A549 (cell line): ENCODE results near the gene BAHCC1.

Experiments used
- CHD2 ChIP-seq: fragments of 150-350 bp; IDR thresholded peaks from 2 replicates; pipeline ENCODE4 v1.6.1; 2014; ENCODE audit warnings: low read length; ENCODE audit not compliant: partially characterized antibody
- FOSL2 ChIP-seq, 2 experiments: fragments of 450-650 bp in 1 of 2; fragments of >200 bp in 1 of 2; sonication (Bioruptor Twin) in 1 of 2; formaldehyde crosslinking; IDR thresholded peaks; 2 replicates each; pipeline versions ENCODE4 v1.5.0 to v1.6.1; 2016 to 2020; ENCODE audit warnings: mild to moderate bottlenecking in 1 of 2, moderate library complexity in 1 of 2
- MYC ChIP-seq: IDR thresholded peaks from 2 replicates; pipeline ENCODE4 v1.6.1; 2012; ENCODE audit warnings: mild to moderate bottlenecking, inconsistent platforms, low read length, improper control_type of control experiment, borderline replicate concordance
- TF ChIP-seq, protein P1 (sequence below): fragments of >200 bp; sonication (Bioruptor Twin); formaldehyde crosslinking; IDR thresholded peaks from 3 replicates; pipeline ENCODE4 v1.5.1; 2016
- TF ChIP-seq, protein P2 (sequence below): IDR thresholded peaks from 2 replicates; pipeline ENCODE4 v1.6.1; 2012

DNA sequence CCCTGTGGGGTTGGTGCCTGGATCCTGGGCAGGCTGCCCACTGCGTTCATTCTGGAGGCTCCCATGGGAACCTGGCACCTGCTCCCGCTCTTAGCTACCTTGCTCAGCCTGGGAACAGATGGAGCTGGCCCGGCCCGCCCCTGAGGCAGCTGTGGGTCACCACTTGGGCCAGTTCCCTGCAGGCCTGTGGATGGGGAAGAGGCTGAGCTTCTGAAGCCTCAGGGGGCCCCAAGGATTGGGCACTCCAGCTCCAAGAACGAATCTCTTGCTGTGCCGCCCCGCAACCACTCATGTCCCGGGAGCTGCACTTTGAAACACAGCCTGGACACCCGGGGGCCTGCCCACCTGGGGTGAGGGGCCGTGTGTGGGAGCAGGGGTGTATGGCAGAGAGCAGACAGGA, 37.7 kb downstream of the BAHCC1 start:
- TF ChIP-seq, protein P1, sequence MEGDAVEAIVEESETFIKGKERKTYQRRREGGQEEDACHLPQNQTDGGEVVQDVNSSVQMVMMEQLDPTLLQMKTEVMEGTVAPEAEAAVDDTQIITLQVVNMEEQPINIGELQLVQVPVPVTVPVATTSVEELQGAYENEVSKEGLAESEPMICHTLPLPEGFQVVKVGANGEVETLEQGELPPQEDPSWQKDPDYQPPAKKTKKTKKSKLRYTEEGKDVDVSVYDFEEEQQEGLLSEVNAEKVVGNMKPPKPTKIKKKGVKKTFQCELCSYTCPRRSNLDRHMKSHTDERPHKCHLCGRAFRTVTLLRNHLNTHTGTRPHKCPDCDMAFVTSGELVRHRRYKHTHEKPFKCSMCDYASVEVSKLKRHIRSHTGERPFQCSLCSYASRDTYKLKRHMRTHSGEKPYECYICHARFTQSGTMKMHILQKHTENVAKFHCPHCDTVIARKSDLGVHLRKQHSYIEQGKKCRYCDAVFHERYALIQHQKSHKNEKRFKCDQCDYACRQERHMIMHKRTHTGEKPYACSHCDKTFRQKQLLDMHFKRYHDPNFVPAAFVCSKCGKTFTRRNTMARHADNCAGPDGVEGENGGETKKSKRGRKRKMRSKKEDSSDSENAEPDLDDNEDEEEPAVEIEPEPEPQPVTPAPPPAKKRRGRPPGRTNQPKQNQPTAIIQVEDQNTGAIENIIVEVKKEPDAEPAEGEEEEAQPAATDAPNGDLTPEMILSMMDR = no peak
- TF ChIP-seq CHD2 = no peak
- TF ChIP-seq, protein P2, sequence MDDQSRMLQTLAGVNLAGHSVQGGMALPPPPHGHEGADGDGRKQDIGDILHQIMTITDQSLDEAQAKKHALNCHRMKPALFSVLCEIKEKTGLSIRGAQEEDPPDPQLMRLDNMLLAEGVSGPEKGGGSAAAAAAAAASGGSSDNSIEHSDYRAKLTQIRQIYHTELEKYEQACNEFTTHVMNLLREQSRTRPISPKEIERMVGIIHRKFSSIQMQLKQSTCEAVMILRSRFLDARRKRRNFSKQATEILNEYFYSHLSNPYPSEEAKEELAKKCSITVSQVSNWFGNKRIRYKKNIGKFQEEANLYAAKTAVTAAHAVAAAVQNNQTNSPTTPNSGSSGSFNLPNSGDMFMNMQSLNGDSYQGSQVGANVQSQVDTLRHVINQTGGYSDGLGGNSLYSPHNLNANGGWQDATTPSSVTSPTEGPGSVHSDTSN = no peak
- no peak for TF ChIP-seq FOSL2 (IDR thresholded peaks at IDR 0.05)
- no peak for TF ChIP-seq FOSL2 (CRISPR knock-in tag; IDR thresholded peaks at IDR 0.05)
- TF ChIP-seq MYC = no peak
